Esophagus (tissue), 2 donors: ENCODE measurements around the gene RASGRP1. TPM values are rescaled to one million over a fixed set of nuclear protein-coding genes. Genes with fewer than 3 reads are reported as not detected.

Source experiments
- H3K27ac ChIP-seq, 2 donors: one replicate each; pipeline ENCODE4 v1.5.1; 2013; ENCODE audit warnings: low read depth in 2 of 2, mild to moderate bottlenecking in 2 of 2, inconsistent platforms in 1 of 2, low read length in 1 of 2, moderate library complexity in 1 of 2
- H3K27me3 ChIP-seq, 2 donors: one replicate each; pipeline ENCODE4 v1.6.1; 2013; ENCODE audit warnings: low read length in 2 of 2, control low read depth in 1 of 2, mild to moderate bottlenecking in 1 of 2; ENCODE audit not compliant: insufficient read depth in 2 of 2, control insufficient read depth in 1 of 2
- H3K36me3 ChIP-seq, 2 donors: one replicate each; pipeline ENCODE4 v1.6.1; 2013; ENCODE audit warnings: low read length in 1 of 2; ENCODE audit not compliant: control insufficient read depth in 2 of 2, insufficient read depth in 2 of 2
- H3K4me1 ChIP-seq, 2 donors: one replicate each; pipeline ENCODE4 v1.6.1; 2013; ENCODE audit warnings: low read length in 1 of 2; ENCODE audit not compliant: control insufficient read depth in 2 of 2, insufficient read depth in 2 of 2
- H3K4me3 ChIP-seq, 2 donors: one replicate each; pipeline ENCODE4 v1.5.1; 2013; ENCODE audit warnings: low read length in 2 of 2, mild to moderate bottlenecking in 2 of 2, low read depth in 1 of 2, moderate library complexity in 1 of 2
- H3K9me3 ChIP-seq, 2 donors: one replicate each; pipeline ENCODE4 v1.6.1; 2013; ENCODE audit warnings: mild to moderate bottlenecking in 2 of 2, low read depth in 1 of 2, low read length in 1 of 2, moderate library complexity in 1 of 2; ENCODE audit not compliant: control insufficient read depth in 2 of 2, insufficient read depth in 1 of 2
- WGBS, 2 donors: extraction: QIAGEN DNeasy Blood & Tissue Kit; methylation state at CpG; one replicate each; pipeline ENCODE4 v1.1.7; 2013; 5-methylcytosine and 5-hydroxymethylcytosine counted together
- polyA plus RNA-seq, 2 donors: library from polyadenylated mRNA; stranded (reverse); fragments of 200-250 nt; gene quantifications; one replicate each; pipeline ENCODE4 v1.2.3, GENCODE V29; 2013
- donor health status: healthy with polysubstance abuse.
- donor health status: Bipolar disorder and iron deficiency.

Gene RASGRP1
- polyA plus RNA-seq, 2 donors = 2.5 to 4.0 TPM

DNA sequence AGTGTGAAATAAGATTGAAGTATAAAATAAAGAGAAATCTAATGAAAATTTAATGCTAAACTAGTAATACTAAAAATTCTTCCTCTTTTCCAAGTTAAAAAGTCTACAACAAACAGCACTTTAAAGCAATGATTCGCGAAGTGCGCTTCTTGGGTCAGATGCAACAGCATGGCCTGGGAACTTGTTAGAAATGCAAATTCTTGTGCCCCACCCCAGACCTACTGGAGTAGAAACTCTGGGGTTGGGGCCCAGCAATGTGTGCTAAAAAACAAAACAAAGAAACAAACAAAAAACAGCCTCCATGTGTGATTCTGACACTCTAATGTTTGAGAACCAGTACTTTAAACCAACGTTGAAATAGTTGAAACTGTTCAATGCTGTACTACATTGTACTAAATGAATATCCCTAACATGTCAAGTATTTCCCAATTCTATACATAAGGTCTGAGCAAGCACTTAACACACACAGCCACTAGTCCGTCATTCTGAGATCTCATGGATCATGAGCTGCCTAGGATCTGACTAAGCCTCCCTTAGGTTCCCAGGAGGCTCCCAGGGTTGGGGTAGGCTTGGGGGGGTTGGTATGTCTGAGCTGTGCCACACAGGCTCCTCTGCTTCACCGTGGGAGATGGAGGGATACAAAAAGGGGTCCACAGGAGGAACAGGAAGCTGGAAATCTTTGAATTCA, 6.1 kb downstream of the RASGRP1 start:
- Histone ChIP-seq H3K4me1 (peaks cover under 1 to 5% of the 10 kb centered on the region in 2 donors), H3K4me3 (no peak overlapping the region), H3K27ac (no peak overlapping the region), H3K9me3 (no peaks in the 10 kb centered on the region), H3K36me3 (no peaks in the 10 kb centered on the region), H3K27me3 (no peaks in the 10 kb centered on the region)
- WGBS, 2 donors = 83% methylated on average over 6 of the region's 6 CpGs

DNA sequence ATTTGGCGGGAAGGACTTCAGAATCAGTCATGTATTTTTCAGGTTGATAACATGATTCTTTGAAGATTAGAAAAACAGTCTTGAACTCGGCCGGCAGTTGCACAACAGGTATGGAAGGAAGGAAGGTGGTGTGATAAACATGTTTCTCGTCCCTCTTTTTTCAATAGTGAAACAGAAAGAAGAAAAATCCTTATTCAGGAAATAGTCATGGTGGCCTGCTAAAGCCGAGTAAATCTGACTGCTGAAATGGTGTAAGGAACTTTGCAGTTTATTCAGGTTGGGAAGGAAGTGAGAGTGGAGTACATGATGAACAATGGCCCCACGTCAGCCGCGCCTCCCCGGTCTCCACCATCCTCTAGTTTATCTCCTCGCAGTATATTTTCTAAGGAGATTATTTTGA, 6.7 kb downstream of the RASGRP1 start:
- Histone ChIP-seq H3K4me3 (no peak overlapping the region), H3K27ac (no peak overlapping the region), H3K27me3 (no peaks in the 10 kb centered on the region), H3K4me1 (peaks cover 0 to 5% of the 10 kb centered on the region in 2 donors), H3K36me3 (no peaks in the 10 kb centered on the region), H3K9me3 (no peaks in the 10 kb centered on the region)
- WGBS, 2 donors = 75 to 84% methylated on average over 10 of the region's 10 CpGs

DNA sequence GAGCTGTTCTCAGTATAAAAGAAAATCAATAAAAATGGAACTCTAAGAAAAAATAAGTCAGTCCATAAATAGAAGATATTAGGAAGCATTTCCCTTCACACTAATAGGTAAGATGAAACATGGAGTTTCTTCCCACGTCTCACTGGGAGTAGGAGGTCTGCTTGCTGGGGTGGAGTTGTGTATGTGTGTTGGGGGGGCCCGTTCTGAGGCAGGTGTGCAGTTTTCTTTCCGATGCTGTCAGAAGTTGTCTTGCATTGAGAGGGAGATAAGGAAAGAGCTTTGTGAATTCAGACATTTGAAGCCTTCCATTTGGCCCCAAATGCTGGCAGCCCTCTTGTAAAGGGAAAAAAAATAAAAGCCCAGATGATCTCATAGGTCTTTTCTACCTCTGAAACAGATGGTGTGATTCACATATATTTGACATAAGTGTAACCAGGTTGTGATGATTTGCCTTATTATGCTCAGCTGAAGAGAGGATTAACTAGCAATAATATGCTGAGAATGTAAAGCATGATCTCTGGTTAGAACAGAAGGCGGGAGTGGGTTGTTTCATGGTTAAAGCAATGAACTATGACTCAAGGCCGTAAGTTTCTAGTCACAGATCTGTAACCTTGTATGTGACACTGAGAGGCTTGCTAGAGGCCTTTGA, 8.8 kb downstream of the RASGRP1 start:
- H3K27me3 ChIP-seq = no peaks in the 10 kb centered on the region
- no peak overlapping the region for H3K4me3 ChIP-seq
- H3K27ac ChIP-seq = no peak overlapping the region
- H3K36me3 ChIP-seq = no peaks in the 10 kb centered on the region
- H3K4me1 ChIP-seq = peaks cover 0 to 2% of the 10 kb centered on the region in 2 donors
- H3K9me3 ChIP-seq = no peaks in the 10 kb centered on the region
- WGBS, 2 donors = 70 to 74% methylated on average over 5 of the region's 5 CpGs

DNA sequence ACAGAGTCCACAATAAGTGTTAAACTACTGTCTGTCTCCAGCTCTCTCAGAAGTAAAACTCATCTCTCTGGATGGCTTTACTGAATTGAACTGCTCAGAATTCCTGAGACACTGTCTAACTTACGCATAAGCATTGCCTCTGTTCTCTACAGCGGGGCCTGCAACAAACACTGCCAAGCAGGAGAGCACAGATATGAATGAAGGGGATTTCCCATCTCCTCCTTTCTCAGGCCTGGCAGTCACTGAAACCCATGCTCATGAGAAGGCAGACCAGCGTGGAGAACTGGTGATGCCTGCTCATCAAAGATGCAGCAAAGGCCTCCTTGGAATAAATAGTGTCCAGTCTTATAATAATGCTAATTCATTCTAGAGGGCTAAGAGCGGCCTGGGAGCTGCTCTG, 10.3 kb downstream of the RASGRP1 start:
- Histone ChIP-seq H3K27ac (no peak overlapping the region), H3K9me3 (no peaks in the 10 kb centered on the region), H3K36me3 (no peaks in the 10 kb centered on the region), H3K27me3 (no peaks in the 10 kb centered on the region), H3K4me3 (no peak overlapping the region), H3K4me1 (peaks cover 0 to 2% of the 10 kb centered on the region in 2 donors)
- 74 to 76% methylated on average over 4 of the region's 4 CpGs for WGBS, 2 donors

DNA sequence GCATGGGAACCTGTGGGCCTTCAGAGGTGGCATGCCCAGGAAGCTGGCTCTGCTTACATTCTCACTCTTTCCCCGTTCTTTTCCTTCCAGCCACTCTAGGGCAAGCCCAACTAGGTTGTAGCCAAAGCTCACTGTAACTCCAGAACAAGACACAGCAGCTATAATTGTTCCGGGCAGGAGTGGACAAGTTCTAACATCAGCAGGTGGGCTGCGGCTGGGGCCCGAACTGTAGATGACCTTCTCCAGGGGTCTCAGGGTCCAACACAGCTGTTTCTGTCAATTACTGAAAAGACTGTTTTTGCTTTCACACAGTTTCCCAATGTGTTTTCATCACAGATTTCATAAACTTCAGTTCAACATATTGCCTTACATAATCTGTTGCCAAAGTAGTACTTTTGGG, 11.5 kb downstream of the RASGRP1 start:
- H3K4me1 ChIP-seq = peaks cover 0 to 2% of the 10 kb centered on the region in 2 donors
- H3K27me3 ChIP-seq = no peaks in the 10 kb centered on the region
- no peaks in the 10 kb centered on the region for H3K9me3 ChIP-seq
- no peaks in the 10 kb centered on the region for H3K36me3 ChIP-seq
- WGBS, 2 donors = 49 to 63% methylated on average over 4 of the region's 4 CpGs
- no peak overlapping the region for H3K27ac ChIP-seq
- H3K4me3 ChIP-seq = no peak overlapping the region

DNA sequence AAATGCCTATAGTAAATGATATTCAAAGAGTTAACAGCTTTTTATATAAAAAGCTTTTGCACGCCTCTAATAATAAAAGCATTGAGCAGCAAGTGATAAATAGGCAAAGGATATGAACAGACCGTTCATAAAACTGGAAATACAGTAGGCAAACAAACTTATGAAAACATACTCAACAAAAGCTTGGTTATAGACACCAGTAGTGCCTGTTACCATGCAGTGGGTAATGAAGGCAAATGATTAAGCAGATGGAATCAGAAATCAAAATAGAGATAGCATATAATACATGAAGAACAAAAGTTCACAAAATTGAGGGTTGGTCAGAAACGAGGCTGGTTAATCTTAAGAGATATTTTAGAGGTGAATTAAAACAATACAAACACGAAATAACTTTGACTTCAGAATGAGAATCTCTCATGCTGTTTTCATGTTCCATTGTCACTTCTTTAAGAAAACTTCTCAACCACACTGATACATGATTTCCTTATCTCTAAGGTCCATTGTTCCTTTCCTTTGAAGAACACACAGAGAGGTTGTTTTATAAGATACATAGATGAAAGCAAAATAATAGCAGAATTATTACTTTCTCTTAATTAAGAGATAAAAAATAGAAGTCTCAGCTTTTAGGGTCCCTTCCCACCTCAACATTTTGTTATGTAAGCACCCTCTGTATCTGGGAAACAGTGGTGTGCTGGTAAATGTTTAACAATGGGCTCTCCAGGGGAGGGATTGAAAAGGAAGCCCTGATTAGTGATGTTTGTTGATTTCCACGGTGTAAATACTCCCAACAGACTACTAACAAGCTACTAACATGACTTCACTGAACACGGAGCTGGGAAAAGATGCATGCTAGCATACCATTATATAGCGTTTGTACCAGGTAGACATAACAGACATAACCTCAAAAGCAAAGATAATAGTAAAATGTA, 12.6 kb downstream of the RASGRP1 start:
- Histone ChIP-seq H3K36me3 (no peaks in the 10 kb centered on the region), H3K27me3 (no peaks in the 10 kb centered on the region), H3K4me3 (no peak overlapping the region), H3K9me3 (no peaks in the 10 kb centered on the region), H3K4me1 (peaks cover 0 to 2% of the 10 kb centered on the region in 2 donors), H3K27ac (no peak overlapping the region)
- WGBS, 2 donors = 46 to 52% methylated on average over 7 of the region's 7 CpGs

DNA sequence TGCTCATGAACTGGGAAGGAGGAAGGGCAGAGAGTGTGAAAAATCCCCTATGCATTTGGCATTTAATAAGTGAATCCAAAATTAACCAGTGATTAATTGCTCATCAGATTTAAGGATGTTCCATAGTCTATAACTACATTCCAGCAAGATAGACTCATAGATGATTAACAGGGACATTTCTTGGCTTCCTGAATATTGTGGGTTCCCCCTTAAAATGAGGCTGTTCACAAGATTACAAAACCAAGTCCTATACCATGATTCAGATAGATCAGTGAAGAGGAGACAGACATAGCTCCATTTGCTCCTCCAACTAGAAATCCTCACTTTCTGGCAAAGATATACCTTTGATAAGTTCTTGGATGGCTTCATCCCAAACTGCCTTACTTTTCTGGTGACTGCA, 15.4 kb downstream of the RASGRP1 start:
- no peak overlapping the region for H3K27ac ChIP-seq
- H3K36me3 ChIP-seq = no peaks in the 10 kb centered on the region
- no peaks in the 10 kb centered on the region for H3K27me3 ChIP-seq
- H3K9me3 ChIP-seq = no peaks in the 10 kb centered on the region
- no peak overlapping the region for H3K4me3 ChIP-seq
- no peaks in the 10 kb centered on the region for H3K4me1 ChIP-seq

DNA sequence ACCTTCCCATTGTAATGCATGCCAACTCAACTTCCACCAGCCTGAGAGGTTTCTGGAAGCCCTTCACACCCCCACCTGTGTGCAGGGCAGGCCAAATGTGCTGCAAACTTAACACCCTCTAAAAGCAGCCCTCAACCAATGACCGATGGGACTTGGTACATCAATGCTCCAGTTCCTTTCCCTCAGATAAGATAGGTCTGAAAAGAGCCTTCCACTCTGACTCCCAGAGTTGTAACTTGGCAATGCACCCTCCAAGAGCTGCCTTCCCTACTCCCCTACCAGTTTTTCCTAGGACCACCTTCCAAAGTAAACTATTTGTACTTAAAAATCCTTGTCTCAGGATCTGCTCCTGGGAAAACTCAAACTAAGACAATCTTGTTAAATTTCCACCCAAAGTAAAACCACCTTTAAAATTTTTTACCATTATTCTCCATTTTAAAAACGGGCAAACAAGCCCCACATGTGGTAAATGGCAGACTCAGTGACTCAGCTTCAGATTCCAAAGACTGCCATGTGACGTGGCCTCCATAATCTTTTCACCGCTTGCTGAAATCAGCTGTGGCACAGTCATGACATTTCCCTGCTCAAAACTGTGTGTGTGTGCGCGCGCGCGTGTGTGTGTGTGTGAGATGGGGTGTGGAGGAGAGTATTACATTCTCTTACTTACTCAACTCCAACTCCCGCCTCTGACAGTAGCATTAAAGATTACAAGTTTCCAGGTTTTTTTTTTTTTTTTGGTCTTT, 17.2 kb downstream of the RASGRP1 start:
- no peaks in the 10 kb centered on the region for H3K27me3 ChIP-seq
- 87 to 92% methylated on average over 10 of the region's 10 CpGs for WGBS, 2 donors
- no peaks in the 10 kb centered on the region for H3K9me3 ChIP-seq
- H3K4me3 ChIP-seq = no peak overlapping the region
- H3K4me1 ChIP-seq = no peaks in the 10 kb centered on the region
- H3K36me3 ChIP-seq = no peaks in the 10 kb centered on the region
- no peak overlapping the region for H3K27ac ChIP-seq

DNA sequence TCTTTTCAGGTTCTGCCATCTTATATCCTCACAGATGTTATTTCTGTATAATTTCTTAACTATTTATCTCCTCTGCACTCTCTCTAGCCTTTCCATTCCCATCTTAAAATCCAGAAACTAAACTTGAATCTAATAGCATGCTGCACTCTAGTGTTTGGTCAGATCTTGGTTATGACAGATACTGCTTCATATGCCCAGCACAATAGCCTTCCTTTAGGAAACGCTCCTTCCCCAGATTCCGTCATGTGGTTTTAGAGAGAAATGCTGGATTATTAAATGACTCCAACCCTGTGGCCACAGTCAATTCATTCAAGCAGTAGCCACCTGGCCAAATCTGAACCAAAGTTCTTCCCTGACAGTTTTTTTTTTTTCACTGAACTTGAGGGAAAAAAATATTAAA, 19.4 kb downstream of the RASGRP1 start:
- no peaks in the 10 kb centered on the region for H3K4me1 ChIP-seq
- H3K9me3 ChIP-seq = no peaks in the 10 kb centered on the region
- no peak overlapping the region for H3K27ac ChIP-seq
- H3K4me3 ChIP-seq = no peak overlapping the region
- H3K27me3 ChIP-seq = no peaks in the 10 kb centered on the region
- 82 to 94% methylated on average over 2 of the region's 2 CpGs for WGBS, 2 donors
- H3K36me3 ChIP-seq = no peaks in the 10 kb centered on the region
